SK-N-MC (cell line): Measurements from ENCODE around the gene MAP1S.

ENCODE experiments used
- EZH2 ChIP-seq: fragments of 200-600 bp; sonication (generic); IDR thresholded peaks from one replicate; pipeline ENCODE4 v1.6.1; 2017; ENCODE audit warnings: antibody characterized with exemption
- FOXP2 ChIP-seq: optimal IDR thresholded peaks from 2 replicates; pipeline ENCODE3; 2011; ENCODE audit warnings: mild to moderate bottlenecking, moderate library complexity; ENCODE audit not compliant: insufficient read depth; ENCODE audit errors: extremely low read length, control extremely low read depth
- POLR2AphosphoS5 ChIP-seq: IDR thresholded peaks from 2 replicates; pipeline ENCODE4 v1.6.1; 2012; ENCODE audit warnings: mild to moderate bottlenecking, low read depth, low read length, borderline replicate concordance

DNA sequence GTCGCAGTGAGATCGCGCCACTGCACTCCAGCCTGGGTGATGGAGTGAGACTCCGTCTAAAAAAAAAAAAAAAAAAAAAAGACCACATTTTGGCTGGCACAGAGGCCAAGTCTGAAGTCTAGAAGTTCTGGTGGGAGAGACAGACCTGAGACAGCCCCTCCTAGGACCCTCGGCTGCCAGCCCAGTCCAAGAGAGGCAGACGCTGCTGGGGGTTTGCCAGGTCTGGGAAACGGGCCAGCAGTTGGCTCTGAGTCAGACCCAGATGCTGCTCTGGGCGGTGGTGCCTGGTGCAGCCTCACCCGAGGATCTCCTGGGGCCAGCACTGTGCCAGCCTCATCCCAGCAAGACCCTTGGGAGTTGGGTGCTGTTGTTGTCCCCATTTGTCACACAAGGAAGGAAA is 37.8 kb downstream of the MAP1S start:
- TF ChIP-seq EZH2 (no peak), POLR2AphosphoS5 (no peak), FOXP2 (no peak)
